GM12891 (cell line): ENCODE data around the gene RET.

Experiments
- DNase-seq: peaks from one replicate; pipeline ENCODE4 v3.0.0; 2011; ENCODE audit warnings: low spot score; ENCODE audit not compliant: insufficient read length
- FAIRE-seq: peaks from 2 replicates; lab custom pipeline; 2011; peaks lifted over from hg19 to GRCh38; lab: Jason Lieb, UNC
- PAX5 ChIP-seq: IDR thresholded peaks from 2 replicates; pipeline ENCODE4 v1.6.1; 2011; ENCODE audit warnings: low read length, moderate library complexity, mild to moderate bottlenecking; ENCODE audit not compliant: insufficient read depth, severe bottlenecking
- POLR2A ChIP-seq: IDR thresholded peaks from 2 replicates; pipeline ENCODE4 v1.6.1; 2011; ENCODE audit warnings: low read depth, low read length, control low read depth
- POLR2AphosphoS5 ChIP-seq: IDR thresholded peaks from 2 replicates; pipeline ENCODE4 v1.6.1; 2011; ENCODE audit warnings: low read depth, low read length, control low read depth
- POU2F2 ChIP-seq: IDR thresholded peaks from 2 replicates; pipeline ENCODE4 v1.6.1; 2011; ENCODE audit warnings: low read depth, mild to moderate bottlenecking, control low read depth, low read length, moderate library complexity
- SPI1 ChIP-seq: IDR thresholded peaks from 2 replicates; pipeline ENCODE4 v1.6.1; 2011; ENCODE audit warnings: low read depth, low read length, control low read depth
- TAF1 ChIP-seq: IDR thresholded peaks from 2 replicates; pipeline ENCODE4 v1.6.1; 2011; ENCODE audit warnings: low read depth, low read length, control low read depth

Gene RET

DNA sequence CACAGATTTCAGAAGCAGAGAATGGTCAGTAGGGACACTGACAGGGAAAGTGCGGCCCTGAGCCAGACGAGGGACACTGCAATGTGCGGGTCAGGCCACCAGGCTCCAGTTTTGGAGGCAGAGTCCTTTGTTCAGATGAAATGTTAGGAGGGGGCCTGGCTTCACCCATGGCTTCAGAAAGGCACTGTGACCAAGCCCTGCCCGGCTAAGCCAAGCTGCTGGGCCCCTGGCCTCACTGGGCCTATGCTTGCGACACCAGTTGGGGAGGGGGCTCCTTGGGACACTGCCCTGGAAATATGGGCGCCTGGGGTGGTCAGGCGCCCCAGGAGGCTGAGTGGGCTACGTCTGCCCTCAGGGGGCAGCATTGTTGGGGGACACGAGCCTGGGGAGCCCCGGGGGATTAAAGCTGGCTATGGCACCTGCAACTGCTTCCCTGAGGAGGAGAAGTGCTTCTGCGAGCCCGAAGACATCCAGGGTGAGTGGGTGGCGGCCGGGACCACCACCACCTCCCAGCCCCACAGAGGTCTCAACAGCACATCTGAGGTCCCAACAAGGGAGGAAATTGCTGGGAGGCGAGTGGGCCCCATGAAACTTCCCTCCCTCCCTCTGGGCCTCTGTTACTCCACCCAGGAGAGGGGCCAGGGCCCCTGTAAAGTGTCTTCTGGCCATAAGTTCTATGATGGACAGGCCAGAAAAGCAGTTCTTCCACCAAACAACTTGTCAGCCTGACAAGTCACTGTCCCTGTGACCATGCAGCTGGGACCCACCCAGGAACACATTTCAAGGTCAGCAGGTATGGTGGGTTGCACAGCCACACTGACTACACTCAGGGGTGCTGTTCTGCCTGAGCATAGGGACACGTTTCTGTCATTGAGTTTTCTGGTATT lies 36.6 kb downstream of the RET start:
- TF ChIP-seq TAF1 (no peak), POLR2AphosphoS5 (no peak), POLR2A (no peak)
- no peak for DNase-seq
- FAIRE-seq: no peak

DNA sequence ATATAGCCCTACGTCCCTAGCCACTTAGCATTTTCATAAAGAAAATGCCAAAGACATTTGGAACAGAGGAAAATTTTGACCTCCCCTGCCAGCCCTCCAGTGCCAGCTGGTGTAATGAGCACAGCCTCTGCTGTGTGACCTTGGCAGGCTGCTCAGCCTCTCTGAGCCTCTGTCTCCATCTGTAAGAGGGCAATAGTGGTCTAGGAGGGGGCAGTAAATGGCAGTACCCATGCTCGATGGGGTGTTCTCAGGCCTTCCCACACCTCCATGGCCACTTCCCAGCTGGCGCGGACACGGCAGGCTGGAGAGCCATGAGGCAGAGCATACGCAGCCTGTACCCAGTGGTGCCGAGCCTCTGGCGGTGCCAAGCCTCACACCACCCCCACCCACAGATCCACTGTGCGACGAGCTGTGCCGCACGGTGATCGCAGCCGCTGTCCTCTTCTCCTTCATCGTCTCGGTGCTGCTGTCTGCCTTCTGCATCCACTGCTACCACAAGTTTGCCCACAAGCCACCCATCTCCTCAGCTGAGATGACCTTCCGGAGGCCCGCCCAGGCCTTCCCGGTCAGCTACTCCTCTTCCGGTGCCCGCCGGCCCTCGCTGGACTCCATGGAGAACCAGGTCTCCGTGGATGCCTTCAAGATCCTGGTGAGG lies 37.3 kb downstream of the RET start:
- DNase-seq (no peak), FAIRE-seq (no peak)
- TF ChIP-seq POLR2A: no peak
- TF ChIP-seq POLR2AphosphoS5: no peak
- TF ChIP-seq TAF1: no peak
- TF ChIP-seq POU2F2: no peak
- no peak for TF ChIP-seq PAX5
- TF ChIP-seq SPI1: no peak

DNA sequence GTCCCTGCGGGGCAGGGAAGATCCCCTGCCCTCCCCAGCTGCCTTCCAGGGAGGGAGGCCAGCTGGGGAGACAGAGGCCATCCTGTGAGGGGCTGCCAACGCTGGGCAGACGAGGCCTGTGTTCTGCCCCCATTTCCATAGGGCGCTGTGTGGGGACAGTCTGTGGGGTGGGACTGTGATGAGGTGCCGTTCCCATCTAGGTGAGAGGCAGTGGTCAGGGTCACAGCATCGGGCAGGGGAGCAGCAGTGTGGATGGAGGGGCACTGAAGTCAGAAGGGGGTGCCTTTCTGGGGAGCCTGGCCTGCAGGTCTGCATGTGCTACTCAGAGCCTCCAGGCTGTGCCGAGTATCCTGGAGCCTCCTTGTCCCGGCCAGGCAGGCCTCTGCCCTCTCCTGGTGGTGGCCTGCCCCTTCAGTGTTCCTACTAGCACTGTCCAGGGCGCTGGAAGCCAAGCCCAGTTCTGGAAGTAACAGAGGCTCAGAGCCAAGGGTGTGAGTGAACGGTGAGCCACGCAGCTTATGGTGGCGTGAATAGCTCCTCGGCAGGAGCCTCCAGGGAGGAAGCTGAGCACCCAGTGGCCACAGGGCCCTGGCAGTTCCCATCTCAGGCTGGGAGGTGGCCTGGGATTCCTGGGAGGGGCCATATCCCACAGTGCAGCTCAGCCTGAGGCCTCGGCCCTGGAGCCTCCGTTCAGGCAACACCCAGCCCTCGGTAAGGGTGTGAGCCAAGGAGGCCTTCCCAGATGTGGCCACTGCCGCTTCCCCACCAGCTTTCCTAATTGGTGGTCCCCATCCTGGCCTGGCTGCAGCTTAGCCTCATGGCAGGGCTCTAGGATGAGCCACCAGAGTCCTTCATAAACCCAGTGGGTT lies 38.1 kb downstream of the RET start:
- no peak for DNase-seq
- TF ChIP-seq TAF1 (no peak), POLR2AphosphoS5 (no peak), POLR2A (no peak), POU2F2 (no peak), PAX5 (no peak), SPI1 (no peak)
- FAIRE-seq: no peak

DNA sequence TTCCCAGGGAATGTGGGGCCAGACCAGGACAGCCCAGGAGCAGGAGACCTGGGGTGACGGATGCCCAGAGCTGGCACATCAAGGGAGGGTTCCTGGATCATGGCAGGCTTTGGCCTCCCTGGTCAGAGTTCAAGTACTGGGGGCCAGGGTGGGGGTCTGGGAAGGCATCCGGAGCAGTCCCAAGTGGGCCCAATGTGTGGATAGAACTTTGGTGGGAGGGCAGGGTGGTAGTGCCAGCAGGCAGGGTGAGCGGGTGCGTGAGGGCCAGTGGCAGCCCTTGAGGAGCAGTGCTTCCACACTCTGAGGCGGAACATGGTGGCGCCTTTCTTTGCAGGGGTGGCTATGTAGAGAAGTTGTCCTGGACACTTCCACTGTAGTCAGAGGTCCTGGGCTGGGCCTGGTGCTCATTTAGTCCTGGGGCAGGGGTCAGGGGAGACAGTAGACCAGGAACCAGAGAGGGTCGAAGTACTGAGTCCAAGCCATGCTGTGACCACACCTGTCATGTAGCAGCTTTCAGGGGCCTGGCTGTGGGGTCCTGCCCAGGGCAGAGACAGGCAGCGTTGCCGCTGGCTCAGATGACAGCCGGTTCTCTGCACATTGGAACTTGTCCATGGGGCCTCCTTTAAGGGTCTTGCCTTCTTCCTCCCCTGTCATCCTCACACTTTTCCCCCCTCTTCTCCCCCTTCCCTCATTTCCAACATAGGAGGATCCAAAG lies 39.2 kb downstream of the RET start:
- no peak for TF ChIP-seq POU2F2
- no peak for TF ChIP-seq POLR2A
- TF ChIP-seq TAF1: no peak
- no peak for TF ChIP-seq POLR2AphosphoS5
- no peak for TF ChIP-seq PAX5
- TF ChIP-seq SPI1: no peak
- FAIRE-seq (no peak), DNase-seq (no peak)

DNA sequence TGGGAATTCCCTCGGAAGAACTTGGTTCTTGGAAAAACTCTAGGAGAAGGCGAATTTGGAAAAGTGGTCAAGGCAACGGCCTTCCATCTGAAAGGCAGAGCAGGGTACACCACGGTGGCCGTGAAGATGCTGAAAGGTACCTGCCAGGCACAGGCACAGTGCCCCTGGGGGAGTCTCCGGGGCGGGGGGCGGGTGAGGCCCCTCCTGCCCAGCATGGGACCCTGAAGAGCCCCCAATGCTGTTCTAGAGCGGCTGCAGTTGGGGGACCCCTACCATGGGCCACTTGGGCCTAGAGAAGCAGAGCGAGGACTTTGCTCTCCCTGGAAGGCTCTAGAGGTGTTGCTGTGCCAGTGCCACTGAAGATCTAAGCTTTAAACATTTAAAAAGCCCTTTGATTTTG lies 39.7 kb downstream of the RET start:
- no peak for FAIRE-seq
- no peak for TF ChIP-seq SPI1
- no peak for TF ChIP-seq TAF1
- TF ChIP-seq PAX5: no peak
- TF ChIP-seq POU2F2: no peak
- no peak for TF ChIP-seq POLR2A
- TF ChIP-seq POLR2AphosphoS5: no peak
- no peak for DNase-seq

DNA sequence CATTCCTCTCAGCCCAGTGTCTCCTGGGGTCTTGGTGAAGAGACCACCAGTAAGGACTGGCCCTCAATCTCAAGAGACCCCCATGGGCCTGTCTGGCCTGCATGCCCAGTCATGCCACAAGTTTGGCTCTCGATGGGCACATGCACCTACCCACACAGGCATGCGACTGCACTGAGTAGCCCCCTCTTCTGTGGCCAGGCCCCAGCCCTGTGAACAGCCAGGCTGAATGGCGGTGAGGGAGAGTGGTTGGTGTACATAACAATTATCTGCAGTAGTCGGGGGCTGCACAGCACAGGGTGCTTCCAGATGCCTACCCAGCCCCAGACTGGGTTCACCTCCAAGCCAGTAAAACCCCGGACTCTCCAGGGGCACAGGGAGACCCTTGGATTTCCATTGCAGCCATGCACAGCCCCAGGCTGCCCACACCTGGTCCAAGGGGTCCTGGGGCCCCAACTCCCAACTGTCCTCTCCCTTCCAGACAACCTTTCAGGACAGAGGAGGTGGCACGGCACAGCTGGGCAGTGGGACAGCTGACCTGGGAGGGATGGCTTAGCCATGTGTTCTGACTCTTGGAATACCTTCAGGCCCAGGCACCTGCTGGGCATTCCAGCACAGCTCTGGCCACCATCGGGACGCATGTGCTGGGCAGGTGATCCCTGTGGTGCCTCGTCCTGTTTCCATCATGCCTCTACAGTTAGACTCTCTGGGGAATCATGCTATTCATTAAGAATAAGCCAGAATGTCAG lies 40.3 kb downstream of the RET start:
- DNase-seq: no peak
- FAIRE-seq: no peak
- TF ChIP-seq TAF1: no peak
- TF ChIP-seq POLR2A: no peak
- TF ChIP-seq SPI1: no peak
- no peak for TF ChIP-seq PAX5
- TF ChIP-seq POLR2AphosphoS5: no peak
- TF ChIP-seq POU2F2: no peak

DNA sequence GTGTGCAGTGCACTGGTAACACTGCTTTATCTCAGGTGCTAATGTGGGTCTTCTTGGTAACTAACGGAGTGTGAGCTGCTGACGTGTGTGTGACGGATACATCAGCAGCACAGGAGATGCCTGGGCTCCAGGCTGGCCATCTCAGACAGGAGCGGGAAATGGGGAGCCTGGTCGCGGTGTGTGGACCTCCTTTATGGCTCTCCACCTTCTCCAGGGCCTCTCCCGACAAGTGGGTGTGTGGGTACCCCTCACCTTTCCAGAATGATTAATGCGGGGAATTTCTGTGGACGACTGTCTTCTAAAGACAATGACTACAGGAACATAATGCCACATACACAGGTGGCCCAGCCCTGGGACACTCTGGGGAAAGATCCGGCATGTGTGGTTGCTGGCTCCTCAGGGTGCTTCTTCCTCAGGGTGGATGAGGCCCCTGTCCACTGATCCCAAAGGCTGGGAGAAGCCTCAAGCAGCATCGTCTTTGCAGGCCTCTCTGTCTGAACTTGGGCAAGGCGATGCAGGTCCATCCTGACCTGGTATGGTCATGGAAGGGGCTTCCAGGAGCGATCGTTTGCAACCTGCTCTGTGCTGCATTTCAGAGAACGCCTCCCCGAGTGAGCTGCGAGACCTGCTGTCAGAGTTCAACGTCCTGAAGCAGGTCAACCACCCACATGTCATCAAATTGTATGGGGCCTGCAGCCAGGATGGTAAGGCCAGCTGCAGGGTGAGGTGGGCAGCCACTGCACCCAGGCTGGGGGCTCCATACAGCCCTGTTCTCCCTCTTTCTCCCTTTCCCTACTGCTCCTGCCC lies 41.1 kb downstream of the RET start:
- TF ChIP-seq TAF1 (no peak), POLR2A (no peak), PAX5 (no peak), POLR2AphosphoS5 (no peak), SPI1 (no peak), POU2F2 (no peak)
- FAIRE-seq: no peak

More for the DNA sequence above, 41.1 kb downstream of the RET start:
- DNase-seq: no peak
